BLaER1 treated with 17β-estradiol and CSF1 and Interleukin-3, amounts not matched to agents 10 nM and 100 nM (cell line): ENCODE data around the gene UBD.

Source experiments
- H3K27ac ChIP-seq, 11 experiments: shearing (Covaris generic); formaldehyde crosslinking; 2 replicates each; pipeline ENCODE4 v1.8.1; 2022
- H3K27me3 ChIP-seq, 11 experiments: shearing (Covaris generic); formaldehyde crosslinking; 2 replicates each; pipeline ENCODE4 v1.8.1; 2022
- H3K36me3 ChIP-seq, 11 experiments: shearing (Covaris generic); formaldehyde crosslinking; 2 replicates each; pipeline ENCODE4 v1.8.1; 2022
- H3K4me1 ChIP-seq, 10 experiments: shearing (Covaris generic); formaldehyde crosslinking; 2 replicates each; pipeline ENCODE4 v1.8.1; 2022
- H3K4me2 ChIP-seq, 11 experiments: shearing (Covaris generic); formaldehyde crosslinking; 2 replicates each; pipeline ENCODE4 v1.8.1; 2022
- H3K4me3 ChIP-seq, 10 experiments: shearing (Covaris generic); formaldehyde crosslinking; 2 replicates each; pipeline ENCODE4 v1.8.1; 2022
- H3K9ac ChIP-seq, 11 experiments: shearing (Covaris generic); formaldehyde crosslinking; 2 replicates each; pipeline ENCODE4 v1.8.1; 2022
- H3K9me3 ChIP-seq, 11 experiments: shearing (Covaris generic); formaldehyde crosslinking; replicated peaks in 1 of 11; 2 replicates each; pipeline ENCODE4 v1.8.1; 2022
- H4K20me1 ChIP-seq, 11 experiments: shearing (Covaris generic); formaldehyde crosslinking; 2 replicates each; pipeline ENCODE4 v1.8.1; 2022
- Cebpa-rat ChIP-seq, 11 experiments: shearing (Covaris generic); IDR thresholded peaks; 2 replicates each; pipeline ENCODE4 v1.8.1; 2022

The UBD gene

GRCh38 chr6:29517728-29518440 is 41.6 kb downstream of the UBD start:
- H3K27me3 ChIP-seq, result no peaks in the 10 kb centered on the region
- no peaks in the 10 kb centered on the region for H3K36me3 ChIP-seq
- peaks cover 0 to 9% (median 7%) of the 10 kb centered on the region in 11 experiments; a peak in 12 of 22 replicates for H3K9me3 ChIP-seq
- no peaks in the 10 kb centered on the region for H4K20me1 ChIP-seq
- H3K4me3 ChIP-seq, result no peak overlapping the region
- H3K4me2 ChIP-seq, result no peak overlapping the region
- H3K4me1 ChIP-seq, result peaks cover 0 to 20% (median 11%) of the 10 kb centered on the region in 10 experiments; a peak in 12 of 20 replicates
- no peak for TF ChIP-seq Cebpa-rat (IDR thresholded peaks at IDR 0.05)
- no peak overlapping the region for H3K9ac ChIP-seq
- peak overlapping the region in 2 of 11 experiments; percentile 13 to 36; a peak in 2 of 22 replicates for H3K27ac ChIP-seq

- Histone ChIP-seq H3K4me1 (peaks cover 0 to 20% (median 11%) of the 10 kb centered on the region in 10 experiments; a peak in 12 of 20 replicates), H3K36me3 (no peaks in the 10 kb centered on the region), H3K4me2 (peak overlapping the region in 1 of 11 experiments; percentile 65; a peak in 1 of 22 replicates), H3K27me3 (no peaks in the 10 kb centered on the region), H3K4me3 (no peak overlapping the region), H3K9me3 (peaks cover 0 to 4% (median under 1%) of the 10 kb centered on the region in 11 experiments; a peak in 5 of 22 replicates), H4K20me1 (no peaks in the 10 kb centered on the region), H3K9ac (no peak overlapping the region), H3K27ac (peak overlapping the region in 3 of 11 experiments; percentile 13 to 36 (median 35); a peak in 4 of 22 replicates)
- no peak for TF ChIP-seq Cebpa-rat (IDR thresholded peaks at IDR 0.05)
Observed at GRCh38 chr6:29517245-29517644, 42.3 kb downstream of the UBD start.

- H3K9me3 ChIP-seq, result 0 out of 22 replicates have a peak, but pooled peaks cover 0 to 4% (median 0%) of the 10 kb centered on the region in 11 experiments
- H3K9ac ChIP-seq, result no peak overlapping the region
- peak overlapping the region in 8 of 11 experiments; percentile 0 to 67 (median 44); a peak in 13 of 22 replicates for H3K4me2 ChIP-seq
- peaks cover 0 to 20% (median 11%) of the 10 kb centered on the region in 10 experiments; a peak in 12 of 20 replicates for H3K4me1 ChIP-seq
- H4K20me1 ChIP-seq, result no peaks in the 10 kb centered on the region
- no peaks in the 10 kb centered on the region for H3K36me3 ChIP-seq
- H3K4me3 ChIP-seq, result no peak overlapping the region
- TF ChIP-seq Cebpa-rat (IDR thresholded peaks at IDR 0.05), result peak in 7 of 11 experiments; percentile 21 to 91 (median 60); a peak in 10 of 22 replicates
- H3K27ac ChIP-seq, result peak overlapping the region in 2 of 11 experiments; percentile 35 to 39; a peak in 1 of 22 replicates
- H3K27me3 ChIP-seq, result no peaks in the 10 kb centered on the region
Observed at GRCh38 chr6:29516108-29516507, 43.4 kb downstream of the UBD start.

- Histone ChIP-seq H4K20me1 (no peaks in the 10 kb centered on the region), H3K36me3 (no peaks in the 10 kb centered on the region), H3K4me1 (peaks cover 0 to 6% (median 2%) of the 10 kb centered on the region in 10 experiments; a peak in 9 of 20 replicates), H3K4me3 (no peak overlapping the region), H3K9ac (no peak overlapping the region), H3K27me3 (no peaks in the 10 kb centered on the region), H3K9me3 (no peaks in the 10 kb centered on the region), H3K27ac (no peak overlapping the region), H3K4me2 (no peak overlapping the region)
- TF ChIP-seq Cebpa-rat (IDR thresholded peaks at IDR 0.05), result no peak
Observed at GRCh38 chr6:29510746-29511300, 48.7 kb downstream of the UBD start.

GRCh38 chr6:29510202-29510601 is 49.3 kb downstream of the UBD start:
- H3K4me2 ChIP-seq, result no peak overlapping the region
- no peaks in the 10 kb centered on the region for H3K36me3 ChIP-seq
- TF ChIP-seq Cebpa-rat (IDR thresholded peaks at IDR 0.05), result no peak
- no peaks in the 10 kb centered on the region for H3K4me1 ChIP-seq
- no peak overlapping the region for H3K9ac ChIP-seq
- H3K4me3 ChIP-seq, result no peak overlapping the region
- H3K27ac ChIP-seq, result no peak overlapping the region
- H3K27me3 ChIP-seq, result no peaks in the 10 kb centered on the region
- no peaks in the 10 kb centered on the region for H4K20me1 ChIP-seq
- no peaks in the 10 kb centered on the region for H3K9me3 ChIP-seq

- no peak overlapping the region for H3K4me3 ChIP-seq
- no peaks in the 10 kb centered on the region for H3K27me3 ChIP-seq
- H3K27ac ChIP-seq, result no peak overlapping the region
- H3K4me1 ChIP-seq, result no peaks in the 10 kb centered on the region
- TF ChIP-seq Cebpa-rat (IDR thresholded peaks at IDR 0.05), result no peak
- H3K9me3 ChIP-seq, result no peaks in the 10 kb centered on the region
- H3K4me2 ChIP-seq, result no peak overlapping the region
- H3K36me3 ChIP-seq, result no peaks in the 10 kb centered on the region
- H3K9ac ChIP-seq, result no peak overlapping the region
- H4K20me1 ChIP-seq, result no peaks in the 10 kb centered on the region
Observed at GRCh38 chr6:29509711-29510110, 49.8 kb downstream of the UBD start.

- H3K4me2 ChIP-seq, result no peak overlapping the region
Observed at GRCh38 chr6:29509239-29509638, 50.3 kb downstream of the UBD start.

GRCh38 chr6:29507319-29507718 is 52.2 kb downstream of the UBD start:
- TF ChIP-seq Cebpa-rat (IDR thresholded peaks at IDR 0.05), result no peak
- Histone ChIP-seq H3K27me3 (no peaks in the 10 kb centered on the region), H3K4me2 (no peak overlapping the region), H3K4me1 (no peaks in the 10 kb centered on the region), H3K27ac (no peak overlapping the region), H4K20me1 (no peaks in the 10 kb centered on the region), H3K9me3 (no peaks in the 10 kb centered on the region), H3K9ac (no peak overlapping the region), H3K36me3 (no peaks in the 10 kb centered on the region), H3K4me3 (no peak overlapping the region)

More at GRCh38 chr6:29509239-29509638, 50.3 kb downstream of the UBD start:
- H4K20me1 ChIP-seq, result no peaks in the 10 kb centered on the region
- H3K4me3 ChIP-seq, result no peak overlapping the region
- H3K27me3 ChIP-seq, result no peaks in the 10 kb centered on the region
- TF ChIP-seq Cebpa-rat (IDR thresholded peaks at IDR 0.05), result no peak
- H3K9me3 ChIP-seq, result no peaks in the 10 kb centered on the region
- H3K27ac ChIP-seq, result no peak overlapping the region
- no peak overlapping the region for H3K9ac ChIP-seq
- H3K4me1 ChIP-seq, result no peaks in the 10 kb centered on the region
- no peaks in the 10 kb centered on the region for H3K36me3 ChIP-seq

GRCh38 chr6:29506446-29507067 is 53.0 kb downstream of the UBD start:
- TF ChIP-seq Cebpa-rat (IDR thresholded peaks at IDR 0.05), result no peak
- no peaks in the 10 kb centered on the region for H3K4me1 ChIP-seq
- no peaks in the 10 kb centered on the region for H3K36me3 ChIP-seq
- no peaks in the 10 kb centered on the region for H4K20me1 ChIP-seq
- H3K4me3 ChIP-seq, result no peak overlapping the region
- no peak overlapping the region for H3K9ac ChIP-seq
- no peak overlapping the region for H3K4me2 ChIP-seq
- no peak overlapping the region for H3K27ac ChIP-seq
- no peaks in the 10 kb centered on the region for H3K27me3 ChIP-seq
- H3K9me3 ChIP-seq, result no peaks in the 10 kb centered on the region
